ENCODE data around the gene ANKRD44.

Gene ANKRD44

GRCh38 chr2:197297266-197297665 lies 13.3 kb downstream of the ANKRD44 start:
- no peak for DNase-seq

DNA sequence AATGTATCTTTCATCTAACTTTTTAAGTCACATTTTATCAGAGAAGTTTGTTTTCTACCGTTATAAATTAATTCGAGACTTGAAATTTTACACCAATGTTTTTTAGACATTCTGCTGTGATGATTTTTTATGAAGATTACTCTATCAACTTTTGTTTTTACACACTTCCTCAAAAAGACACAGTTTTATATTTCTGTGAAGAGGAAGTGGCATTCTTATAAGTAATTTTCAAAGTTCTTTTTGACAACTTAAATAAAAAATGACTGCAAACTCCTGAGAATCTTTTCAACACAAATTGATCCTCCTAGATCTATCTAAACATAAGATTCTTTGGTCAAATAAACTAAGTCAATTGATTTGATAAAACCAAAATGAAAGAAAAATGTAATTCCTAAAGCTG lies 13.7 kb downstream of the ANKRD44 start:
- H4K91ac ChIP-seq (ENCODE audit: low read length) = no peak overlapping the region
- no peaks in the 10 kb centered on the region for H3K9me3 ChIP-seq (ENCODE audit: control insufficient read depth, low read length)
- no peak overlapping the region for H3K4ac ChIP-seq (ENCODE audit: low read depth in 1 of 2, low read length in 2 of 2)
- no peaks in the 10 kb centered on the region for H3K4me1 ChIP-seq (ENCODE audit: control insufficient read depth, insufficient read depth, low read depth, low read length)
- no peaks in the 10 kb centered on the region for H3K27me3 ChIP-seq (ENCODE audit: control insufficient read depth in 1 of 2, insufficient read depth in 1 of 2, low read length in 2 of 2)
- H2BK120ac ChIP-seq (ENCODE audit: low read depth, low read length) = no peak overlapping the region
- no peak overlapping the region for H3K4me2 ChIP-seq (ENCODE audit: low read length, poor library complexity, severe bottlenecking)
- no peak overlapping the region for H4K8ac ChIP-seq (ENCODE audit: low read length)
- peaks cover 12% of the 10 kb centered on the region for H3K79me1 ChIP-seq (replicated peaks; ENCODE audit: low read length, poor library complexity, severe bottlenecking)
- no peak for DNase-seq
- H3K14ac ChIP-seq (ENCODE audit: low read length in 2 of 2) = no peak overlapping the region
- no peaks in the 10 kb centered on the region for H3K36me3 ChIP-seq (ENCODE audit: control insufficient read depth in 1 of 2, insufficient read depth in 2 of 2, low read depth in 1 of 2, low read length in 2 of 2)
- H3K18ac ChIP-seq (ENCODE audit: low read depth in 1 of 2, low read length in 2 of 2) = no peak overlapping the region
- H2BK15ac ChIP-seq (ENCODE audit: low read depth, poor library complexity, severe bottlenecking) = no peak overlapping the region
- no peak overlapping the region for H3K4me3 ChIP-seq (ENCODE audit: insufficient read depth in 1 of 2, low read depth in 1 of 2, low read length in 2 of 2)
- no CpG with 5 or more reads among the region's 2 CpGs for WGBS
- H3K27ac ChIP-seq (ENCODE audit: low read length, poor library complexity, severe bottlenecking) = no peak overlapping the region
- no peak overlapping the region for H2BK5ac ChIP-seq (ENCODE audit: low read depth, low read length, poor library complexity, severe bottlenecking)
- H2AK5ac ChIP-seq (ENCODE audit: low read length, severe bottlenecking) = no peak overlapping the region
- no peak overlapping the region for H3K9ac ChIP-seq (ENCODE audit: low read length)
- H2BK12ac ChIP-seq (ENCODE audit: low read length in 2 of 2) = no peak overlapping the region
- no peak overlapping the region for H2AFZ ChIP-seq (ENCODE audit: low read depth, low read length)
- no peak overlapping the region for H3K23ac ChIP-seq (ENCODE audit: low read length in 2 of 2)

More at GRCh38 chr2:197297266-197297665, 13.3 kb downstream of the ANKRD44 start:
- H2BK5ac ChIP-seq (ENCODE audit: low read depth, low read length, poor library complexity, severe bottlenecking) = no peak overlapping the region
- no peak overlapping the region for H3K18ac ChIP-seq (ENCODE audit: low read depth in 1 of 2, low read length in 2 of 2)
- H4K8ac ChIP-seq (ENCODE audit: low read length) = no peak overlapping the region
- WGBS = 100% methylated on average over 2 of the region's 2 CpGs
- no peaks in the 10 kb centered on the region for H3K36me3 ChIP-seq (ENCODE audit: control insufficient read depth in 1 of 2, insufficient read depth in 2 of 2, low read depth in 1 of 2, low read length in 2 of 2)
- H2BK12ac ChIP-seq (ENCODE audit: low read length in 2 of 2) = no peak overlapping the region
- no peak overlapping the region for H3K9ac ChIP-seq (ENCODE audit: low read length)
- no peak overlapping the region for H3K4ac ChIP-seq (ENCODE audit: low read depth in 1 of 2, low read length in 2 of 2)
- H3K79me1 ChIP-seq (replicated peaks; ENCODE audit: low read length, poor library complexity, severe bottlenecking) = peaks cover 16% of the 10 kb centered on the region
- no peak overlapping the region for H2BK15ac ChIP-seq (ENCODE audit: low read depth, poor library complexity, severe bottlenecking)
- H3K23ac ChIP-seq (ENCODE audit: low read length in 2 of 2) = no peak overlapping the region
- no peak overlapping the region for H3K14ac ChIP-seq (ENCODE audit: low read length in 2 of 2)
- H3K4me1 ChIP-seq (ENCODE audit: control insufficient read depth, insufficient read depth, low read depth, low read length) = no peaks in the 10 kb centered on the region
- no peak overlapping the region for H4K91ac ChIP-seq (ENCODE audit: low read length)
- no peak overlapping the region for H2BK120ac ChIP-seq (ENCODE audit: low read depth, low read length)
- no peak overlapping the region for H2AK5ac ChIP-seq (ENCODE audit: low read length, severe bottlenecking)
- H3K9me3 ChIP-seq (ENCODE audit: control insufficient read depth, low read length) = no peaks in the 10 kb centered on the region
- no peak overlapping the region for H3K27ac ChIP-seq (ENCODE audit: low read length, poor library complexity, severe bottlenecking)
- H3K27me3 ChIP-seq (ENCODE audit: control insufficient read depth in 1 of 2, insufficient read depth in 1 of 2, low read length in 2 of 2) = no peaks in the 10 kb centered on the region
- no peak overlapping the region for H3K4me3 ChIP-seq (ENCODE audit: insufficient read depth in 1 of 2, low read depth in 1 of 2, low read length in 2 of 2)
- no peak overlapping the region for H3K4me2 ChIP-seq (ENCODE audit: low read length, poor library complexity, severe bottlenecking)
- no peak overlapping the region for H2AFZ ChIP-seq (ENCODE audit: low read depth, low read length)

DNA sequence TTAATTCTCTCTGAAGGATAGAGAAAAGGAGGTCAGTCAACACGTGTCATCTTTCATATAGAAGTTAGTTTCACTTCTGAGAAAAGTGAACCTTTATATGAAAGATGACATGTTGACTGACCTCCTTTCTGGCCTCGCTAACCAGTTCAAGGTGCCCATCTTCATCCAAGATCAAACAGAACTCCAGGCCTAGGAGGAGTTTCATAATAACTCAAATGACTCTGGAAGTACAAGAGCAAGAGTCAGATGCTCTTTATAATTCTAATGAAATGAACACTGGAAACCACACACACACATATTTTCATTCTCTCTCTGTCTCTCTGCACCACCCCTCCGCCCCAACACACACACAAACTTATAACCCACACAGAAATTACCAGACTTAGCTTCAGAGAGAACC lies 16.3 kb downstream of the ANKRD44 start:
- no peak overlapping the region for H2BK120ac ChIP-seq (ENCODE audit: low read depth, low read length)
- H3K23ac ChIP-seq (ENCODE audit: low read length in 2 of 2) = no peak overlapping the region
- H3K79me1 ChIP-seq (replicated peaks; ENCODE audit: low read length, poor library complexity, severe bottlenecking) = peaks cover 11% of the 10 kb centered on the region
- H2BK5ac ChIP-seq (ENCODE audit: low read depth, low read length, poor library complexity, severe bottlenecking) = no peak overlapping the region
- no peak overlapping the region for H2BK15ac ChIP-seq (ENCODE audit: low read depth, poor library complexity, severe bottlenecking)
- DNase-seq = no peak
- H3K9me3 ChIP-seq (ENCODE audit: control insufficient read depth, low read length) = no peaks in the 10 kb centered on the region
- no peaks in the 10 kb centered on the region for H3K27me3 ChIP-seq (ENCODE audit: control insufficient read depth in 1 of 2, insufficient read depth in 1 of 2, low read length in 2 of 2)
- no peak overlapping the region for H2BK12ac ChIP-seq (ENCODE audit: low read length in 2 of 2)
- no peak overlapping the region for H2AFZ ChIP-seq (ENCODE audit: low read depth, low read length)
- H3K4me1 ChIP-seq (ENCODE audit: control insufficient read depth, insufficient read depth, low read depth, low read length) = no peaks in the 10 kb centered on the region
- H4K8ac ChIP-seq (ENCODE audit: low read length) = no peak overlapping the region
- no peak overlapping the region for H3K27ac ChIP-seq (ENCODE audit: low read length, poor library complexity, severe bottlenecking)
- H3K9ac ChIP-seq (ENCODE audit: low read length) = no peak overlapping the region
- H4K91ac ChIP-seq (ENCODE audit: low read length) = no peak overlapping the region
- no peak overlapping the region for H2AK5ac ChIP-seq (ENCODE audit: low read length, severe bottlenecking)
- no peak overlapping the region for H3K14ac ChIP-seq (ENCODE audit: low read length in 2 of 2)
- no peaks in the 10 kb centered on the region for H3K36me3 ChIP-seq (ENCODE audit: control insufficient read depth in 1 of 2, insufficient read depth in 2 of 2, low read depth in 1 of 2, low read length in 2 of 2)
- no peak overlapping the region for H3K4me2 ChIP-seq (ENCODE audit: low read length, poor library complexity, severe bottlenecking)
- H3K4ac ChIP-seq (ENCODE audit: low read depth in 1 of 2, low read length in 2 of 2) = no peak overlapping the region
- no peak overlapping the region for H3K18ac ChIP-seq (ENCODE audit: low read depth in 1 of 2, low read length in 2 of 2)
- H3K4me3 ChIP-seq (ENCODE audit: insufficient read depth in 1 of 2, low read depth in 1 of 2, low read length in 2 of 2) = no peak overlapping the region
- 80% methylated on average over 2 of the region's 3 CpGs for WGBS

- H3K9me3 ChIP-seq (ENCODE audit: control insufficient read depth, low read length) = no peaks in the 10 kb centered on the region
- H3K4me3 ChIP-seq (ENCODE audit: insufficient read depth in 1 of 2, low read depth in 1 of 2, low read length in 2 of 2) = no peak overlapping the region
- H2BK5ac ChIP-seq (ENCODE audit: low read depth, low read length, poor library complexity, severe bottlenecking) = no peak overlapping the region
- H4K8ac ChIP-seq (ENCODE audit: low read length) = no peak overlapping the region
- H3K9ac ChIP-seq (ENCODE audit: low read length) = no peak overlapping the region
- no peaks in the 10 kb centered on the region for H3K36me3 ChIP-seq (ENCODE audit: control insufficient read depth in 1 of 2, insufficient read depth in 2 of 2, low read depth in 1 of 2, low read length in 2 of 2)
- H3K27ac ChIP-seq (ENCODE audit: low read length, poor library complexity, severe bottlenecking) = no peak overlapping the region
- H3K4ac ChIP-seq (ENCODE audit: low read depth in 1 of 2, low read length in 2 of 2) = no peak overlapping the region
- no peak overlapping the region for H3K14ac ChIP-seq (ENCODE audit: low read length in 2 of 2)
- no peak overlapping the region for H2BK12ac ChIP-seq (ENCODE audit: low read length in 2 of 2)
- no peak overlapping the region for H2AFZ ChIP-seq (ENCODE audit: low read depth, low read length)
- peaks cover 11% of the 10 kb centered on the region for H3K79me1 ChIP-seq (replicated peaks; ENCODE audit: low read length, poor library complexity, severe bottlenecking)
- H3K18ac ChIP-seq (ENCODE audit: low read depth in 1 of 2, low read length in 2 of 2) = no peak overlapping the region
- H3K4me1 ChIP-seq (ENCODE audit: control insufficient read depth, insufficient read depth, low read depth, low read length) = no peaks in the 10 kb centered on the region
- 82% methylated on average over 2 of the region's 5 CpGs for WGBS
- no peak overlapping the region for H2AK5ac ChIP-seq (ENCODE audit: low read length, severe bottlenecking)
- H3K4me2 ChIP-seq (ENCODE audit: low read length, poor library complexity, severe bottlenecking) = no peak overlapping the region
- H4K91ac ChIP-seq (ENCODE audit: low read length) = no peak overlapping the region
- H2BK120ac ChIP-seq (ENCODE audit: low read depth, low read length) = no peak overlapping the region
- no peak overlapping the region for H3K23ac ChIP-seq (ENCODE audit: low read length in 2 of 2)
- H2BK15ac ChIP-seq (ENCODE audit: low read depth, poor library complexity, severe bottlenecking) = no peak overlapping the region
- DNase-seq = no peak
- H3K27me3 ChIP-seq (ENCODE audit: control insufficient read depth in 1 of 2, insufficient read depth in 1 of 2, low read length in 2 of 2) = no peaks in the 10 kb centered on the region
Observed at GRCh38 chr2:197293252-197294007, 17.1 kb downstream of the ANKRD44 start.
